Vein endothelial cell (primary cell): ENCODE data around the gene BORCS8. TPM values are rescaled to one million over a fixed set of nuclear protein-coding genes. Genes with fewer than 3 reads are reported as not detected.

Experiments used
- small RNA-seq: library from RNA; depleted of rRNA; stranded (forward); fragments of <200 nt; gene quantifications from one replicate; pipeline ENCODE3, GENCODE V24; 2012
- total RNA-seq: library from RNA; depleted of rRNA; stranded (reverse); fragments of >200 nt; gene quantifications from 2 replicates; pipeline ENCODE4 v1.2.3, GENCODE V29; 2012

Gene BORCS8
- total RNA-seq, result 16.6 and 16.7 TPM in 2 replicates

DNA sequence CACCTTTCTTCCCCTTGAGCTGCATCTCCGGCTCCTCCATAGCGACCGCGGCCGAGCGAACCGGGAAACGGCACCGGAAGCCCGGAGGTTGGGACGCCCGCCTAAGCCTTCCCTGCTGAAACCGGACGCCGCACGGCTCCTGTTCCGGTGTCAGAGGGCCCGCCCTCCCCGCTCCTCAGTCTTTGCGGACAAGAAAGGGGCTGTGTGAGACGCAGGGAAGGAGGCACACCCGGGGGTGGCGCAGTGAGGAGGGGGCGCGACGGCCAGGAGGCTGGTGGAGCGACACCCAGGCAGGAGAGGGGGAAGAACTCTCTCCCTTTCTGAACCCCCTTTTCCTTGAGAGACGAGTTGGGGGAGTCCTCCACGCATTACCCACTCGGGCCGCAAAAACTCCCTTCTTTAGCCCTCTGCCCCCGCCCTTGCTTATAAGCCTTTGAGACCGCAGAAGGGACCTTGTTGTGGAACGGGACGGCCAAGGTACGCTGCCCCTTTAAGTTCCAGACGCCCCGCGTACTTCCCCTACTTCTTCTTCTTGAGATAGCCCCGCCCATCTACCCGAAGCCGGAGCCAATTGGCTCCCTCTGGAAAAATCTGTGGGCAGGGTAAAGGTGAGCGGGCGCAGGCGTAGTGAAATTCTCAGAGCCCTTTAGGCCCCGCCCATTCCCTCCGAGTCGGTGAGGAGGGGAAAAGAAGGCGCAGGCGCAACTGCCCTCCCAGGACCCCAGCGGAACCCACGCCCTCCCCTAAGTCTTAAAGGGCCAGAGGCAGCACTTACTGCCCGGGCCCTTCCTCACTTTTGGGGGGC, at the start of gene BORCS8, which contains the start of gene RFXANK:
TSS of gene BORCS8 (minus strand) at position 75 of the 805 bp plus-strand sequence. CDS start at position 40, 35 bp downstream.
TSS of gene RFXANK (plus strand) at position 181 of the 805 bp plus-strand sequence. CDS start 1,689 bp downstream, outside the sequence.

DNA sequence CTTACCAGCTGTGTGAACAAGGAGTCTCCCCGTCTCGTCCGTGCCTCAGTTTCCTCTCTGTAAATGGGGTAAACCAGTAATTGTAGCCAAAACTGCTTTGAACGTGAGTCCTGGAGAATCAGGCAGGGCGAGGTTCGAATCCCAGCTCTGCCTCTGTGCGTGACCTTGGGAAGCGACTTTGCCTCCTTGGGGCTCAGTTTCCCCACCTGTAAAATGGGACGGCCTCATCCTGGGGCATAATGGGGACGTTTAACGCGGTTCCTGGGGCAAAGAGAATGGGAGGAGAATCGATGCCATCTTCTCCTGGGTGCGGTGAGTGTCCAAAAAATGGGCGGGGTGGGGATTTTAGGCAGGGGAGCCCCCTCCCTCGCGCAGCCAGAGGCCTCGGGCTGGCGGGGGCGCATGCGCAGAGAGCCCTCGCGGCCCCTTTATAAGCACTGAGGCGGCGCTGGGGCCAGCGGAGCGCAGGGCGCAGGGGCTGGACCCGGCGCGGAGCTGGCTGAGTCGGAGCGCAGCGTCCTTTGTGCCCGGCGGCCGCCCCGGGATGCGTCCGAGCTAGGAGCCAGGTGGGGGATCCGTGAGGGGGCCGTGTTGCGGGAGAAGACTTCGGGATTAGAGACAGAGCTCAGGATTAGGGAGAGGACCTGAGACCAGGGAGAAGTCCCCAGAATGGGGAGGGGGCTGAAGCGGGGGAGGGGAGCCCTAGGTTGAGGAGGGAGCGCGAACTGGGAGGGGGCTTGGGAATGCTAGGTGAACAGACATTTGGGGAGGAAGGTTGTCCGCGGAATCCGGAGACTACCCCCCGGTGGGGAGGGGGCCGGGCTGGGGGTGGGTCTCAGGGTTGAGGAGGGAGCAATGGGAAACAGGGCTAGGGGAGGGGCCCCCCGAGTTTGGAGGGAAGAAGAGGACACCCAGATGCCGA, 19.8 kb upstream of the BORCS8 start, which contains the start of gene NCAN:
TSS of gene NCAN (plus strand) at position 460 of the 922 bp plus-strand sequence. CDS start 4,996 bp downstream, outside the sequence.

DNA sequence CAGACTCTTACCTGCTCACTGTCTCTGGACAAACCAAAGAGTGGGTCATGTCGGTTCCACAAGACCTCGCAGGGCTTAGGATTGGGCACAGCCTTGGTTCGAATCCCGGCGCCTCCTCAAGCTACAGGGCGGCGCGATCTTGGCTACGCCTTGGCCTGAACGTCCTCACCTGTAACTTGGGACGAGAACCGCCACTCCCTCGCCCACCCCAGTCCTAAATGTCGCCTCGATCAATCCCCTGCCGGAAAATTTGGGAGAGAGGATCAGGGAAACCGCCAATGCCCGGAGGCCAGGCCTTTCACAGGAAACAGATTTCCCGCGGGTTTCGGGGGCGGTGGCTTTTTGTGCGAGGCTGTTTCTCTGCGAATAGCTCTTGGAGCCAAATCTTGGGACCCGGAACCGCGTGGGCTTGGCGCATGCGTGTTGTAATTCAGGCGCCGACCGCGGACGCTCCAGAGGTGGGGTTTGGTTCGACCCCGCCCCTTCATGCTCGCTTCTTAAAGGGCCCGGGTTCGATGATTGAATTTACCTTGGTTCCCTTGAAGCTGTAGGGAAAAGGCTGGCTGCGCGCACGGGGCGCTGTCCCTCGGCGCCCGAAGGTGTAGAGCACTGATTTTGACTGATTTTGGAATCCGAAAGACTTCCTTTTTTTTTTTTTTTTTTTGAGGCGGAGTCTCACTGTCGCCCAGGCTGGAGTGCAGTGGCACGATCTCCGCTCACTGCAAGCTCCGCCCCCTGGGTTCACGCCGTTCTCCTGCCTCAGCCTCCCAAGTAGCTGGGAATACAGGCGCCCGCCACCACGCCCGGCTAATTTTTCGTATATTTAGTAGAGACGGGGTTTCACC, 11.3 kb upstream of the BORCS8 start, which contains the start of gene NR2C2AP:
TSS of gene NR2C2AP (minus strand) at position 403 of the 845 bp plus-strand sequence. CDS start at position 49, 354 bp downstream.

DNA sequence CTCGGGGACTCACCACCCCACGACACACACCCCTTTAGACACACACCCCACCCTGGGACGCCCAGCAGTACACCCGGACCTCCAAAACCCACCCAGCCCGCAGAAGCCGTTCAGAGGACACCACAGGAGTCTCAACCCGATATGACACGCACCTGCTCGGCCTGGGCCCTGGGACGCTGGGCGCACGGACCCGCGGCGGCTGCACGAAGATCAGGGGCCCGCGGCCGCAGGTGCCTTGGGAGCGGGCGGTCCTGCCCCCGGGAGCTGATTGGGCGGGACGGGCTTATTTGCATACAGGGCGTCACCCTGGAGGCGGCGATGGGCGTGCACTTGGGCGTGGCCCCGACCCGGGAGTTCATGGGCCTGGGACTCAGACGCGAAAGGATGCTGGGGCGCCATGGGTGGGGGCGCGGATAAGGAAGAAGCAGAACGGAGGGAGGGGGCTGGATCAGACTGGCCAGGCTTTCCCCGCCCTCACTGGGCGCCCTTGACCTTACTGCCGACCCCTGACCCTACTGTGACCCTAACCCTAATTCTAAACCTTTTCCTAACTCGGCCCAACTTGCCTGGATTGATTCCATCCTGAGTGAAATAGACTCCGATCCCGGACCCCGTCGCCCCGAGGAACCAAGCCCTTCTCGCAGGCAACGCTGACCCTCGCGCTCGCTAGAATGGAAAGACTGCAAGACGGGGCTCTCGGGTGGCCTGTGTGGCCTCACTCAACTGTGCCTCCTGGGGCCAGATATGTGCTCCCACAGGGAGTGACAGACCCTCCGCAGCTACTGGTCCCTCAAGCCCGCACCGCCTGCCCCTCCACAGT, 21.7 kb downstream of the BORCS8 start, which contains the start of gene MEF2B:
TSS of gene MEF2B (minus strand) at position 211 of the 820 bp plus-strand sequence. CDS start 19,528 bp downstream, outside the sequence.

DNA sequence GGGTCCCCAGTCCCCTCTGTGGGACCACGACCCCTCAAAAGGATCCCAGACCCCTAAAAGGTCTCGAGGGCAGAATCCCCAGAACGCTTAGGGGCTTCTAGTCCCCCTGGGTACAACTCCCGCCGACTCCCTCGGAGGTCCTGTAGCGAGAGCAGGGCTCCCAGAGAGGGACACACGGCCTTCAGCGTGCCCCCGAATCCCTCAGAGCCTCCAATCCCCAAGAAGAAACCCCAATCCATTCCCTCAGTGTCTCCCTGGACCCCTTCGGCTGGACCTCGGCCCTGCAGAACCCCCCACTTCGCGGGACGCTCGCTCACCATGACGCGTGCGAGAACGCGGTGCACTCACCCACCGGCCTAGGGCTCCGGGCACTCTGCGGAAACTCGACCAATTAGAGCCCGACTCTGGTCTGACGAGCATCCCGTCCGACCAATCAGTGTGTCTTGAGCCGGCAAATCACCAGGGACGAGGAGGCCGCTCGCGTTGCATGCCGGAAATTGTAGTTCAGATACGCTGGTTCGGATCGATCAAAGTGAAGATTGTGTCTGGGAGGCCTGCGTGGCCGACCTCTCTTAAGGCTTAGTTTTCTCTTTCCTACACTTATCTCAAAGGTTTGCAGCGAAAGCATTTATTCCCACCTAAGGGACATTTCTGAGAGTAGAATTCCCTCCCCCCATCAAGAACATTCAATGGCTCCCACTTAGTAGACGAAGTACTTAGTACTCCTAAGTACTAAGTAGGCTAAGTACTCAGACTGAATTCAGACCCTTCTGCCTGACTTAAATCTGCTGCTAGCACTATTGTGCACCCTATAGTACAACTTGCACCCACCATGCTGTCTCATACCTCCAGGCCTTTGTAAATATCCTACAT, 53.6 kb downstream of the BORCS8 start, which contains the start of gene TMEM161A:
TSS of gene TMEM161A (minus strand) at position 370 of the 873 bp plus-strand sequence. CDS start at position 320, 50 bp downstream.

Small RNA genes within 50 kb of the gene (small RNA-seq; reads per million reads assigned to genes)
- gene RNU6-1028P, result not detected

Other genes starting within 250 kb of the BORCS8 start
- 30.4 and 39.9 TPM in 2 replicates for gene SUGP2, start 158.6 kb downstream of the BORCS8 start, total RNA-seq
- gene ARMC6, start 158.5 kb downstream of the BORCS8 start, total RNA-seq, result 46.2 and 48.7 TPM in 2 replicates
- gene SLC25A42, start 128.2 kb downstream of the BORCS8 start, total RNA-seq, result 4.3 and 4.6 TPM in 2 replicates
- 14.2 and 21.9 TPM in 2 replicates for gene TMEM161A, start 53.7 kb downstream of the BORCS8 start, total RNA-seq
- 0.33 TPM in 1 of 2 replicates, not detected in the other for gene MEF2B, start 21.9 kb downstream of the BORCS8 start, total RNA-seq
- 80.8 and 99.9 TPM in 2 replicates for gene RFXANK, start 106 bp upstream of the BORCS8 start, total RNA-seq
- 11.4 and 11.5 TPM in 2 replicates for gene NR2C2AP, start 11.3 kb upstream of the BORCS8 start, total RNA-seq
- not detected in 2 replicates for gene NCAN, start 19.8 kb upstream of the BORCS8 start, total RNA-seq
- gene TM6SF2, start 81.1 kb upstream of the BORCS8 start, total RNA-seq, result not detected in 2 replicates
- 37.7 and 40.8 TPM in 2 replicates for gene SUGP1, start 128.4 kb upstream of the BORCS8 start, total RNA-seq
- 44.4 and 45.1 TPM in 2 replicates for gene MAU2, start 128.7 kb upstream of the BORCS8 start, total RNA-seq
- gene GATAD2A, start 213.5 kb upstream of the BORCS8 start, total RNA-seq, result 91.4 and 101 TPM in 2 replicates